H9 (cell line): ENCODE results near the gene YEATS2. TPM values are rescaled to one million over a fixed set of nuclear protein-coding genes. Genes with fewer than 3 reads are reported as not detected.

ENCODE experiments used
- DNase-seq: peaks from one replicate; pipeline ENCODE4 v3.0.0-alpha.2; 2017
- H2AFZ ChIP-seq: one replicate; pipeline ENCODE4 v1.6.1; 2013; ENCODE audit warnings: mild to moderate bottlenecking, low read length, control low read depth, moderate library complexity
- H2AK5ac ChIP-seq: 2 replicates; pipeline ENCODE4 v1.6.1; 2013; ENCODE audit warnings: low read length, control low read depth, mixed read lengths; ENCODE audit not compliant: insufficient read length
- H2BK120ac ChIP-seq: one replicate; pipeline ENCODE4 v1.6.1; 2013; ENCODE audit warnings: low read depth, mild to moderate bottlenecking, low read length, control low read depth, inconsistent platforms; ENCODE audit not compliant: poor library complexity, severe bottlenecking
- H2BK12ac ChIP-seq: 2 replicates; pipeline ENCODE4 v1.6.1; 2013; ENCODE audit warnings: low read length, control low read depth, mixed read lengths, low read depth; ENCODE audit not compliant: insufficient read length
- H2BK15ac ChIP-seq: 2 replicates; pipeline ENCODE4 v1.6.1; 2013; ENCODE audit warnings: low read depth, low read length, control low read depth
- H2BK20ac ChIP-seq: one replicate; pipeline ENCODE4 v1.6.1; 2013; ENCODE audit warnings: low read depth, mild to moderate bottlenecking, low read length, control low read depth, inconsistent platforms; ENCODE audit not compliant: poor library complexity, severe bottlenecking
- H2BK5ac ChIP-seq: 2 replicates; pipeline ENCODE4 v1.6.1; 2013; ENCODE audit warnings: low read length, control low read depth, mixed read lengths; ENCODE audit not compliant: insufficient read length
- H3K14ac ChIP-seq: 2 replicates; pipeline ENCODE4 v1.6.1; 2013; ENCODE audit warnings: low read length, control low read depth; ENCODE audit not compliant: insufficient read depth
- H3K18ac ChIP-seq: 2 replicates; pipeline ENCODE4 v1.6.1; 2013; ENCODE audit warnings: low read depth, mild to moderate bottlenecking, mixed read lengths, low read length, control low read depth; ENCODE audit not compliant: insufficient read length
- H3K23ac ChIP-seq: 2 replicates; pipeline ENCODE4 v1.6.1; 2013; ENCODE audit warnings: low read length, control low read depth, mixed read lengths, low read depth; ENCODE audit not compliant: insufficient read length
- H3K23me2 ChIP-seq: 2 replicates; pipeline ENCODE4 v1.6.1; 2013; ENCODE audit warnings: low read depth, mild to moderate bottlenecking, mixed read lengths, low read length, control low read depth; ENCODE audit not compliant: insufficient read length, poor library complexity, severe bottlenecking
- H3K27ac ChIP-seq: 2 replicates; pipeline ENCODE4 v1.5.1; 2013; ENCODE audit warnings: low read length, control low read depth, mixed read lengths, low read depth; ENCODE audit not compliant: insufficient read length
- H3K27me3 ChIP-seq: 2 replicates; pipeline ENCODE4 v1.6.1; 2013; ENCODE audit warnings: low read length, control low read depth, inconsistent platforms; ENCODE audit not compliant: insufficient read depth
- H3K4ac ChIP-seq: 2 replicates; pipeline ENCODE4 v1.6.1; 2013; ENCODE audit warnings: low read depth, mild to moderate bottlenecking, control low read depth, inconsistent platforms, low read length, moderate library complexity
- H3K4me1 ChIP-seq: 2 replicates; pipeline ENCODE4 v1.6.1; 2013; ENCODE audit warnings: low read length, control low read depth, inconsistent platforms; ENCODE audit not compliant: insufficient read depth
- H3K4me2 ChIP-seq: 2 replicates; pipeline ENCODE4 v1.6.1; 2013; ENCODE audit warnings: low read length, control low read depth, mixed read lengths; ENCODE audit not compliant: insufficient read length, insufficient read depth
- H3K56ac ChIP-seq: 2 replicates; pipeline ENCODE4 v1.6.1; 2013; ENCODE audit warnings: low read depth, mild to moderate bottlenecking, mixed read lengths, low read length, control low read depth; ENCODE audit not compliant: insufficient read length
- H3K79me1 ChIP-seq: 2 replicates; pipeline ENCODE4 v1.6.1; 2013; ENCODE audit warnings: low read depth, mild to moderate bottlenecking, moderate library complexity, low read length, control low read depth, inconsistent platforms; ENCODE audit not compliant: insufficient read depth, poor library complexity, severe bottlenecking
- H3K79me2 ChIP-seq: 2 replicates; pipeline ENCODE4 v1.6.1; 2013; ENCODE audit warnings: low read length, control low read depth, inconsistent platforms; ENCODE audit not compliant: insufficient read depth
- H3K9ac ChIP-seq: 2 replicates; pipeline ENCODE4 v1.6.1; 2013; ENCODE audit warnings: low read length, control low read depth, mixed read lengths; ENCODE audit not compliant: insufficient read length; ENCODE audit errors: extremely low read depth
- H3K9me3 ChIP-seq: one replicate; pipeline ENCODE4 v1.6.1; 2013; ENCODE audit warnings: low read depth, low read length, inconsistent platforms; ENCODE audit not compliant: control insufficient read depth
- H3T11ph ChIP-seq: one replicate; pipeline ENCODE4 v1.6.1; 2013; ENCODE audit warnings: mild to moderate bottlenecking, low read length, control low read depth, inconsistent platforms
- H4K20me1 ChIP-seq: one replicate; pipeline ENCODE4 v1.6.1; 2013; ENCODE audit not compliant: control insufficient read depth, insufficient read length, insufficient read depth
- H4K5ac ChIP-seq: 2 replicates; pipeline ENCODE4 v1.6.1; 2013; ENCODE audit warnings: low read depth, mild to moderate bottlenecking, mixed read lengths, low read length, control low read depth; ENCODE audit not compliant: insufficient read length
- H4K8ac ChIP-seq: replicated peaks from 2 replicates; pipeline ENCODE4 v1.6.1; 2013; ENCODE audit warnings: low read length, control low read depth, mixed read lengths, low read depth; ENCODE audit not compliant: insufficient read length
- H4K91ac ChIP-seq: 2 replicates; pipeline ENCODE4 v1.6.1; 2013; ENCODE audit warnings: low read depth, mild to moderate bottlenecking, moderate library complexity, mixed read lengths, low read length, control low read depth; ENCODE audit not compliant: insufficient read length
- H3K27ac Mint-ChIP-seq, 3 experiments: 2 replicates in 2 of 3; 3 replicates in 1 of 3; pipeline ENCODE4 v1.8.0; 2020 to 2021; ENCODE audit warnings: mixed read lengths in 3 of 3, mild to moderate bottlenecking in 1 of 3, moderate library complexity in 1 of 3
- H3K27me3 Mint-ChIP-seq: 2 replicates; pipeline ENCODE4 v1.8.0; 2021; ENCODE audit warnings: low read depth, mild to moderate bottlenecking, moderate library complexity, mixed read lengths
- H3K36me3 Mint-ChIP-seq, 3 experiments: 2 replicates in 2 of 3; 3 replicates in 1 of 3; pipeline ENCODE4 v1.8.0; 2020 to 2021; ENCODE audit warnings: low read depth in 3 of 3, mixed read lengths in 3 of 3; ENCODE audit not compliant: insufficient read depth in 1 of 3
- H3K4me1 Mint-ChIP-seq, 2 experiments: 2 replicates each; pipeline ENCODE4 v1.8.0; 2020; ENCODE audit warnings: mixed read lengths in 2 of 2
- H3K4me3 Mint-ChIP-seq, 2 experiments: 2 replicates in 1 of 2; 3 replicates in 1 of 2; pipeline ENCODE4 v1.8.0; 2020 to 2021; ENCODE audit warnings: mild to moderate bottlenecking in 2 of 2, mixed read lengths in 2 of 2, moderate library complexity in 1 of 2
- H3K9me3 Mint-ChIP-seq, 2 experiments: 2 replicates in 1 of 2; 3 replicates in 1 of 2; pipeline ENCODE4 v1.8.0; 2020; ENCODE audit warnings: mild to moderate bottlenecking in 2 of 2, mixed read lengths in 2 of 2, moderate library complexity in 1 of 2
- CTCF ChIP-seq: fragments of 200-600 bp; sonication (generic); conservative IDR thresholded peaks from 3 replicates; pipeline ENCODE4 v1.8.0; 2021; ENCODE audit warnings: antibody characterized with exemption, mild to moderate bottlenecking
- WGBS: extraction: QIAGEN DNeasy Blood & Tissue Kit; methylation state at CpG from one replicate; pipeline ENCODE4 v1.1.7; 2013; ENCODE audit warnings: missing lambda C conversion rate, low lambda C conversion rate, mixed read lengths; ENCODE audit not compliant: insufficient read length; ENCODE audit errors: extremely low coverage; 5-methylcytosine and 5-hydroxymethylcytosine counted together
- total RNA-seq: library from RNA; stranded (reverse); gene quantifications from 2 replicates; pipeline ENCODE4 v1.2.1, GENCODE V29; 2021

Gene YEATS2
- total RNA-seq, 1 experiment from 2014 or later: 40.3 TPM

DNA sequence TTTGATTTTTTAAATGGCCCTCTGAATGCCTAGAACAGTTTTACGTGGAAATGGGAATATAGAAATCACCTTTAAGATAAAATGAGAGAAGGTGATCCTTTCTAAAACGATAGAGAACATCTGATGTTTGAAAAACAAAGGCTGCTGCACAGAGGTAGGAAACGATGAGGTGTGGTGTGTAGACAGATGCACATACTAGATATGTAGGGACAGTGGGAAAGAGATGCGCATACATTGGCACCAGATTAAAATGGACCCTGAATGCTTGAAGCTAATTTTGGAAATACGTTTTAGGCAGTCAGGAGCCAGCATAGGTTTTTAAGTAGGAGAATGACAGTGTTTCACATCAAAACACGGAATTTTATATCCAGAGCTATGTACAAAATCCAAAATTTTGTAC lies 98.8 kb downstream of the YEATS2 start:
- peaks cover 27 to 78% (median 76%) of the 10 kb centered on the region in 3 experiments; a peak in 6 of 7 replicates for H3K36me3 Mint-ChIP-seq
- no peak for TF ChIP-seq CTCF
- no CpG with 5 or more reads among the region's 6 CpGs for WGBS

More for the DNA sequence above, 98.8 kb downstream of the YEATS2 start:
- Histone ChIP-seq H2BK20ac (no peak overlapping the region), H3K79me1 (no peaks in the 10 kb centered on the region), H3K4me1 (no peaks in the 10 kb centered on the region), H4K5ac (no peak overlapping the region), H2BK15ac (no peak overlapping the region), H4K20me1 (no peaks in the 10 kb centered on the region), H3K27me3 (no peaks in the 10 kb centered on the region), H2BK5ac (no peak overlapping the region), H3T11ph (no peak overlapping the region), H2BK120ac (no peak overlapping the region), H3K23ac (no peak overlapping the region), H2AFZ (no peak overlapping the region), H3K14ac (no peak overlapping the region), H3K9me3 (no peaks in the 10 kb centered on the region), H3K4me2 (no peak overlapping the region), H2AK5ac (no peak overlapping the region), H4K8ac (no peak overlapping the region), H3K23me2 (no peaks in the 10 kb centered on the region), H3K27ac (no peak overlapping the region), H3K4ac (no peak overlapping the region), H3K56ac (no peak overlapping the region), H3K9ac (no peak overlapping the region), H3K18ac (no peak overlapping the region), H2BK12ac (no peak overlapping the region), H3K79me2 (no peaks in the 10 kb centered on the region), H4K91ac (no peak overlapping the region)
- Mint-ChIP-seq H3K27ac (no peak overlapping the region), H3K9me3 (no peaks in the 10 kb centered on the region), H3K4me3 (no peak overlapping the region), H3K27me3 (no peaks in the 10 kb centered on the region; the same call in 1 of the 2 replicates), H3K4me1 (no peaks in the 10 kb centered on the region)
- DNase-seq: no peak
